ENCODE data around the gene TAS2R41.
"Not testable (repeated sequence)": the region's sequence is repeated elsewhere in the genome, so short reads cannot be mapped to it uniquely, and the experiment has no call there.

TAS2R41 gene

DNA sequence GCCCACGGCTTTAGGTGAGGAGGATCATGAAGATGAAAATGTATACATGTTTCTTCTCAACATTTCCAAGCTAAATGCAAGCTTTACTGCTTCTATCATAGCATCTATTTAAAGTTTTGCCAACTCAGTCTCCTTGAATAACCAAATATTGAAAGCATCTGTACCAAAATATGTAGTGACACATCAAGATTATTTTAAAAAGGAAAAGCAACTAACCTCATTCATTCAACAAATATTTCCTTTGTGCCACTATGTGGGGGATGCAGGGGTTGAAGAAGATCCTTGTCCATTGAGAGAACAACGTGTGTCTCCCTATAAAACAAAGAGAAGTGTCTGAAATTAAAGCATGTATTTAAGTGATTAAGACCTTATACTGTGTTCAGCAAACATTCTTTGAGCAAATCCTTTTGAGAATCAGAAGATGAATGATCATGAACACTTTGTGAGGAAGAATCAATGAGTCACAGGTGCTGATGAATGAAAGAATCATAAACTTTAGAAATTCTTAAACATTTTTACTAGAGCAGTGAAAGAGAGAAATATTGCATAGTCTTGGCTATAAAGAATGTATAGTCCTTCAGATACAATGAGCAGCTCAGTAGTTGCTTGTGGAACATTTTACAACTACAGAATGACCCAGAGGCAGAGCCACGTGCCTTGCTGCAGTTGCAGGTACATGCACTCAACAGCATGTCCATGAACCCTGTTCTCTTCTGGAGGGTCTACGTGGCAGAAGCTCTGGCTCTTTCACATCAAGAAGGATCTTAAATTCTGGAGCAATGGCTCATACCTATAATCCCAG lies 20.5 kb upstream of the TAS2R41 start:
- DNase-seq (ENCODE audit: low read depth in 2 of 2), result no peak

DNA sequence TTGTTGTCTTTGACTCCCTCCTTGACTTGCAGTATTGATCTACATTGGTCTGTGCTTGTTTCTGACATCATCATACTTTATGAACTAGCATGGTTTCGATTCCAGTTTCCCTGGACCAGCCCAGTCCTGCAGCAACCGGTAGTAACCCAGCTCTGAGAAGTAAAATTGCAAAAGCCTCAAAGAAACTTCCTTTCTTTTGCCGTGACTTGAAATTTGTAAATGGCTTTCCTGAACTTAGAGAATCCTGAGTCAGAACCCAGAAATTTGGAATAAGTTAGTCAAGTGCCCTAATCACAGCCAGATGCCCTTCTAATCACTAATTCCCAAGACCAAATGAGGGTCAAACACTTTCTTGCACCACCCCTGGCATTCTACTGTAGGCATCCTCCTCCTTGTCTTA lies 19.4 kb upstream of the TAS2R41 start:
- DNase-seq (ENCODE audit: low read depth in 2 of 2), result no peak

DNA sequence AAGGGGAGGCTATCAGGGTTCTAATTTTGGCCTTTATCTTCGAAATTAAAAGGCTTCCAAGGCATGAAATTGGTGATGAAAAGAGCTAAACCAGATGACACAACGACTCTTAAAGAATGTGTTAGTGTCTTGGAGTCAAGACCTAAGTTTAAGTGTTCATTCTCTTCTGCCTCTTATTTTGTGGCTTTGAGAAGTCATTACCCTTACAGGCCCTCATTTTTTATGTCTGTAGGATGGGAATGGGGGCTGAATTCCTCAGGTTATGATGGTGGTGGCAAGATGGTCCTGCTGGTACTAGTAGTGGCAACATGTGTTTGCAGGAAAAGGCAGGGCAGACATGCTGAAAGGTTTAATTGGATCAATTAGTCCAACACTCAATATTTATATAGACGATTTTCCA lies 19.0 kb upstream of the TAS2R41 start:
- no peak for DNase-seq (ENCODE audit: low read depth in 2 of 2)

DNA sequence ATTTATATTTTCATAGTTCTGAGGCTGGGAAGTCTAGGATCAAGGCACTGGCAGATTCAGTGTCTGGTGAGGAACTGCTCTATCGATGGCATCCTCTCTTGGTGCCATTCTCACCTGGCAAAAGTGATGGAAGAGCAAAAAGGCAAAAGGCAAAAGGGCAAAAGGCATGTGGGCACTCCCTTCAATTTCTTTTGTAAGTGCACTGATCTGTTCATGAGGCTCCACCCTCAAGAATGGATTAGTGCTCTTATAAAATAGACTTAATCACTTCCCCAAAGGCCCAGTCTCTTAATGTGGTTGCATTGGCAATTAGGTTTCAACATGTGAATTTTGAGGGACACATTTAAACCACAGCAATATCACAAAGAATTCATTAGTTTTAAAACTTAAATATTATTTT lies 18.3 kb upstream of the TAS2R41 start:
- no peak for DNase-seq (ENCODE audit: low read depth in 2 of 2)

DNA sequence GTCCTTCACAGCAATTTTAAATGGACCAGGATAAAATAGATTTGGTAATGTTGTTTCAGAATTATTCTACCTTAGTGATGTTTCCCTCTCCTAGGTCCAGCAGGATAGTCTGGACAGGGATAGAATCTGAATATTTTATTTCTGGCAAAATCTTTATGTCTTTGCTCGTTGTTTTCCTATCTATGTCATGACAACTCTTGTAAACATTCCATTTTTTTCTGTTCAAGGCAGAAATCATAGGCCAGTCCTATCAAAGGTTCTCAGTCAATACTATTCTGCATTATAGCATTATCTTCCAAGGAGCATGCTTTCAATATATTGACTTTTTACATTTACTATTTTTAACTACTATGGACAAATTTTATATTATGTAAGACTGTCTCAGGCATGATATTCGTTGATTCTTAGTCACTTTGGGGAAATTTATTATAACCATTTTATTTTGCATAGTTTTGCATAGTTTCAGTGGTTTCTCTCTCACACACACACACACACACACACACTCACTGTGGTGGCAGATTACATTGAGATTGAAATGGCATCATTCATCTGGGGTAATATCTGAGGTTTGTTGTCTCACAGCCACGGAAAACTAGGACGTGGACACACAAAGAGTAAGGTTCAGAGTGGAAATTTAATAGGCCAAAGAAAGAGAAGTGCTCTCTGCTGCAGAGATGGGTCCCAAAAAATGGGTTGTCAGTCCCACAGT lies 17.2 kb upstream of the TAS2R41 start:
- no peak for DNase-seq (ENCODE audit: low read depth in 2 of 2)

DNA sequence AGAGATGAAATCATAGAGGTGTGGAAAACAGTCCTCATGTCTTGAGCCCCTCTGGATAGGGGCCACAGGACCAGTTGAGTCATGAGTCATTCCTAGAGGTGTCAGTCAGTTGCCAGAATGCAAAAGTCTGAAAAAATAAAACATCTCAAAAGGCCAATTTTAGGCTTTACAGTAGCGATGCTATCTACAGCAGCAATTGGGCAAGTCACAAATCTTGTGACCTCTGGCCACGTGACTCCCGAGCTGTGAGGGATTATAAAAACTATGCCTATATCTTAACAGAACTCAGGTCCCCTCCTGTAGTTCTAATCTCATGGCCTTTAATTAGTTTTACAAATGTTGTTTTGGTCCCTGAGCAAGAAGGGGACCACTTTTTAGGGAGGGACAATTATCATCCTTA lies 15.6 kb upstream of the TAS2R41 start:
- DNase-seq (ENCODE audit: low read depth in 2 of 2), result no peak

DNA sequence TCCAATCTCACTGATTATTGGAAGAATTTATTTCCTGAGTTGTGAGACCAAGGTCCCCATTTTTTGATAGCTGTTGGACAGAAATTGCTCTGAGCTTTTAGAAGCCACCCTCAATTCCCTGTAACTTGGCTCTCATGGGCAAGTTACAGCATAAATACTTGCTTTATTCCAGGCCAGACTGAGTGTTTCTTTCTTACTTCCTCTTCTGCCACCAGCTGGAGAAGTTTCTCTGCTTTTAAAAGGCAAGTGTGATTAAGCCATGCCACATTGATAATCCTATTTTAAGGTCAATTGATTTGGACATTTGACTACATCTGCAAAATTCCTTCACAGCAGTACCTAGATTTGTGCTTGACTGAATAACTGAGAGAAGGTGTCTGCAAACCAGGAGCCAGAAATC lies 14.1 kb upstream of the TAS2R41 start:
- no peak for DNase-seq (ENCODE audit: low read depth in 2 of 2)

DNA sequence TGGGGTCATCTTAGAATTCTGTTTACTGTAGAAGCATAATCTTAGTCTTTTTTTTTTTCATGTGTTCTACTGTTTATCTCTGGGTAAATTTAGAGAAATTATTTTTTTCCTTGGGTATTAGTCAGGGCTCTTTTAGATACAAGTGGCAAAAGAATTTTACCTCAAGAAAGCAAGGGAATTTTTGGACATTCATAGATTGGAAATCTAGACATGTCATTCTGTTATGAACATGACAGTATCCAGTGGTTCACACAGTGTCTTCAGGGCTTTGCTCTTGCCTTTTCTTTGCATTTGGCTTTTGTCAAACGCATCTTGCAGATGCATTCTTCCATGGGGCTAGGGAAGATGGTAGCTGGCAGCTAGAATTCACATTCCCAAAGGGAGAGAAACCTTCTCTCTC lies 13.7 kb upstream of the TAS2R41 start:
- DNase-seq (ENCODE audit: low read depth in 2 of 2), result no peak

DNA sequence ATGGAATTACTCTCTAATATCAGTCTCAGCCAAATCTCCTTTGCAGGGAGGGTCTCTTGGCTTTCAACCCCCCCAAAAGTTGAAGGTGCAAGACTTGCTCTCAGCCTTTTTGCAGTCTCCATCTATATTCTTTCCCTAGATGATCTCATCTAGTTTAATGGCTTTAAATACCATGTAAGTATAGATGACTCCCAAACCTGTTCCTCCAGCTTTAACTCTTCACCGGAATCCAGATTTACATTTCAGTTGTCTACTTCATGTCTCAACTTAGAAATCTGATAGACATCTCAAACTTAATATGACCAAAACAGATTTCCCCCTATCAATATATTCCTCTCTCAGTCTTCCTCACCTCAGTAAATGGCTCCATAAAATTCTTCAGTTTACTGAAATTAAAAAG lies 9.9 kb upstream of the TAS2R41 start:
- DNase-seq (ENCODE audit: low read depth in 2 of 2), result no peak

DNA sequence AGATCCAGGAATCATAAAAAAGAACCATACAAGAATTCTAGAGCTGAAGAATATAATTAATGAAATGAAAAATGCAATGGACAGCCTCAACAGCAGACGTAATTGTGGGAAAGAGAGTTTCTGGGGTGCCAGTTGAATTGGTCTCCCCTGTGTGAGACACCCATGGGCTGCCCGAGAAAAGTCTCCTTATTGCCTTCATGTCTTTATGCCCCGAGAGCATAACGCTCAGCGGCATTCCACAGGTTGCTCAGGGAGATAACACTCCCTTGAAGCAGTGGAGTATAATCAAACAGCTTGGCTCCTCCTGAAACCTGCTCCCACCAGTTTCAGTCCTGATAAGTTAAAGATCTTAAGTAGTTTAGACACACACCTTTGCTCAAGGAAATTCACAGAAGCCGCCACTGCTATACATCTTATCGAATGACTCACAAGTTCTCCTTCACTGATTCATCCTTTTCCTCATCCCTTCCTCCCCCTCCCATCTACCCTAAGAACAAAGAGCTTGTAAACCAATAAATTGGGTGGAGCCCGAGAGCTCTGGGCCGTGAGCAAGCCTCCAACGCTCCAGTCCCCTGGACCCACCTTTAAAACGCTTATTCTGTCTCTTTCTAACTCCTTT lies 5.5 kb upstream of the TAS2R41 start:
- DNase-seq (ENCODE audit: low read depth in 2 of 2), result not testable (repeated sequence)

DNA sequence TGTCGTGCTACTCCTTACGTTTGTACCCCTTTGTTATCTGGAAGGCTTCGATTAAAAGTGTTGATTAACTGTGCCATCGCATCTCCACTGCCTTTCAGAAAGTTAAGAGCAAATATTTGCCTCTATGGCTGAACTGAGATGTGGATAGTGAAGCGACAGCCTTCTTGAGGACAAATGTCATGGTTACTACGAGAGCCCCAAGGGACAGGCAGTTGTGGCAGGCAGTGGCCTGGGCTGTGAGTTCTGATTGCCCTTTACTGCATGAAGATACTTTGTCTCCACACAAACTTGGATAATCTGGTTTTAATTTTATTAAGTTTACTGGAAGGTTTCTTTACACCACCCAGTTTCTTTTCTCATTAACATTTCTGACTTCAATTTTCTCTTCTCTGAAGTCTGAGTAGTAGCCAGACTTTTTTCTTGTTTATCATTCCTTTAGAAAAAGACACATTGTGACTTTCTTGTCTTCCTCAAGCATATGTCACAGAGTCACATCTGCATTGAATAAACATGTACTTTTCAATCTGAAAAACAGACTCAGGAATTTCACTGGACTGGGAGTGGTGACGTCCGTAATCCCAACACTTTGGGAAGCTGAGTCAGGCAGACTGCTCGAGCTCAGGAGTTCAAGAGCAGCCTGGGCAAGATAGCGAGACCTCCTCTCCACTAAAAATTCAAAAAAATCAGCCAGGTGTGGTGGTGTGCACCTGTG lies 1.5 kb downstream of the TAS2R41 start:
- no peak for DNase-seq (ENCODE audit: low read depth in 2 of 2)

DNA sequence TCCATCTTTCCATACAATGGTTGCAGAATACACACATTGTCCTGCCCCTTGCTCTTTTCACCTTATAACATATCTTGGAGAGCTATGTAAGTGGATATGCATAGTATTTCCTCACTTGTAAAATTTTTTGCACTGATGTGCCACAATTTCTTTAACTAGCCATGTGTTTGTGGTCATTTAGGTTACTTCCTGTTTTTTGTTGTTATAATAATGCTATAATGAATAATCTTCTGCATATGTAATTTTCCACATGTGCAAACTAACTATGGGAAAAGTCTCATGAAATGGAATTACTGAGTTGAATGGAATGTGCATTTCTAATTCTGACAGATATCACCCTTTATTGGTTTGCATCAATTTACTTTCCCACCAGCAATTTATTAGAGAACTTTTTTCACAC lies 2.8 kb downstream of the TAS2R41 start:
- DNase-seq (ENCODE audit: low read depth in 2 of 2), result no peak

DNA sequence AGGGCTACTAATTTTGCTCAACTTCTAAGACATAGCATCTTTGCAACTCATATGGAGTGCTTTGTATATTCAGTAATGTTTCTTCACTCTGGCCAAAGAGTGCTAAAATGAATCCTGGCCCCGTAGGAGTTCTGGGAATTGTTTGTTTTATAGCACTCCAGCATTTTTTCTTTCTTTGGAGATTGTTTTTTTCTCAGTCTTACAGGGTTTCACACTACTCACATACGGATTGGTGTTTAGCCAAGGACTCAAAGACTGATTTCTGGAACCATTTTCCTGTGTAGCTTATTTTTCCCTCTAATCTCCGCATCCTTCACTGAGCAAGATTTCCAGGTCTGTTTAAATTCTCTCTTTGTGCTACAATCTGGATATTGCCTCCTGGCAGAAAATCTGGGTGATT lies 6.4 kb downstream of the TAS2R41 start:
- no peak for DNase-seq (ENCODE audit: low read depth in 2 of 2)

DNA sequence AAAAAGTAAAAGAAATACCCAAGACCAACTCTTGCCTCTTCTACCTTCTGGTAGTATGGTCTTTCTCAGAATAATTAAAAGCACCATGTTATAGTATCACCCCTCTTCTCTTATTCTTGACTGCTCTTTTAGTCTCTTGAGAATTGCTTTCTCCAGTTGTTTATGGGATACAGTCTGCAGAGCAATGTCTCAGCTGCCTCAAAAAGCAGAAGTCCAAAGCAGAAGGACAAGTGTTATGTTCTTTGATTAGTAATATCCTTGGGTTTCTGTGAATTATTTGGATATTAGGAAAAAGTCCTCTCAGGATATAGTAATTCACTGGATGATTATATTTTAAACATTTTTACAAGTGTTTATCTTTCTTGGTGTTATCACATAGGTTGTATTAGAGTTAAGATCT lies 7.4 kb downstream of the TAS2R41 start:
- no peak for DNase-seq (ENCODE audit: low read depth in 2 of 2)

DNA sequence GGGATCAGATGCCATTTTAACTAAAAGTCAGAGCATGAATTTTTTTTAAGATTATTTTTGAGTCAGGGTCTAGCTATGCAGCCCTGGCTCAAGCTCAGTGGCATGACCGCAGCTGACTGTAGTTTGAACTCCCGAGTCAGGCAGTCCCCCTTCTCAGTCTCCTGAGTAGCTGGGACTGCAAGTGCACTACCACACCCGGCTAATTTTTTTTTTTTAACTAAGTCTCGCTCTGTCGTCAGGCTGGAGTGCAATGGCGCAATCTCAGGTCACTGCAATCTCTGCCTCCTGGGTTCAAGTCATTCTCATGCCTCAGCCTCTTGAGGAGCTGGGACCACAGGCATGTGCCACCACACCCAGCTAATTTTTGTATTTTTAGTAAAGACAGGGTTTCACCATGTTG lies 7.8 kb downstream of the TAS2R41 start:
- no peak for DNase-seq (ENCODE audit: low read depth in 2 of 2)

DNA sequence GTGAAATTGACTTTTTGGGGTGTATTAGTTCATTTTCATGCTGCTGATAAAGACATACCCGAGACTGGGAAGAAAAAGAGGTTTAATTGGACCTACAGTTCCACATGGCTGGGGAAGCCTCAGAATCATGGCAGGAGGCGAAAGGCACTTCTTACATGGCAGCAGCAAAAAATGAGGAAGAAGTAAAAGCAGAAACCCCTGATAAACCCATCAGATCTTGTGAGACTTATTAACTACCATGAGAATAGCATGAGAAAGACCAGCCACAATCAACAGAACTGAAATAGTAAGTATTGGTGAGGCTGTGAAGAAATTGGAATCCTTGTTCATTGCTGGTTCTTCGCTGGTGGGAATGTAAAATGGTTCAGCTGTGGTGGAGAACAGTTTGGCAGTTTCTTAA lies 8.6 kb downstream of the TAS2R41 start:
- DNase-seq (ENCODE audit: low read depth in 2 of 2), result not testable (repeated sequence)

DNA sequence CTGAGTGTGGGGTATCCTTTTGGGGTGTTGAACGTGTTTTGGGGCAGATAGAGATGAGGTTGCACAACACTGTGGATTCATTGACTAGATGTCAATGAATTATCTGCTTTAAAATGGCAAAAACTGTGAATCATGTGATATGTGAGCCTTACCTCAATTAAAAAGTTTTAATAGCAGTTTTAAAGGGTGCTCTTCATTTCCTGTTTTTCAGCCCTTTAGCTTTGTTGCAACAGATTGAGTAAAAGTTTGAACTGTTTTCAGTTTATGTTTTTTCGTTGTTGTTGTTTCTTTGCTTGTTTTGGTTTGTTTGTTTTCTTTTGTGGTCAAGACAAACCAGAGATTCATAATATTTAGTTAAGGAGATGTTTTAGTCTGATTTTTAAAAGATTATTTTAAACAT lies 9.4 kb downstream of the TAS2R41 start:
- no peak for DNase-seq (ENCODE audit: low read depth in 2 of 2)

DNA sequence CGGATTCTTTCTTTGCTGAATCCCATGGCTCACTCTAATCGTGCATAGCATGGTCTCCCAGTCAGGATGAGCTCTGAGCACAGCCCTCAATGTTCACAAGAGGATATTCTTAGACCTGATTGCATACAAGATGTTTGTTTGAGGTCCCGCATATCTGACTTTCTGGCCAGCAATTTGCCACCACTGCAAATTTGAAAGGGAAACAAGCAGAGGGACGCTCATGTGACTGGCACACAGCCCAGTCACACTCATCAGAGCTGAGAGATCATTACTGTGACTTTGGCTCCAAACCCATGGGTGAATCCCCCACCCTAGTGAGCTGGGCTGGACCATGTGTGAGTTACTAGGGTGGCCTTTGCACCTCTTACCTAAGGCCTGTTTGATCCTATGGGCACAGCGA lies 9.9 kb downstream of the TAS2R41 start:
- DNase-seq (ENCODE audit: low read depth in 2 of 2), result no peak

DNA sequence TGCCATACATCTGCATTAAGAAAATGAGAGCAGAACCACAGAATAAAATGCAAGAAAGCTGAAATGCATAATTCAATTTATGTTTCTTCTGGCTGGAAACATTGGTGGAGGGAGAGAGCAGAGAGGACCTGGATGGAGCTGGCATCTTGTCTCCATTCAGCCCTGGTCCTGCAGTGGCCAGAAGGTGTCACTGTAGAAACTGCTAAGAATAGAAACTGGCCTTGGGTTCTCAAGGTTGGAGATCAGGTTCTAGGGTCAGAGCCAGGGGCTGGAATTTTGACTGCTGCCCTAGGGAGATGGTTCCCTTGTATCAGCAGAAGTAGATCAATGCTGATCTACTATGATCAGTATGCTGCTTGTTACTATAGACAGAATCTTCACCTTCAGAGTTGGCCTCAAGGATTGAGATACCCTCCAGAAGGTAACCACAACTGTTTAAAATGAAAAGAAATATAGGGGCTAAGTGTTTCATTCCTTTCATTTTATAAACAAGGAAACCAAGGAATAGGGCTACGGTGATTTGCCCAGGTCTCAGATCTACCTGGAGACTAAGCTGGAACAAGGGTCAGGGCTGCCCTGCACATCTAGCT lies 13.1 kb downstream of the TAS2R41 start:
- no peak for DNase-seq (ENCODE audit: low read depth in 2 of 2)

DNA sequence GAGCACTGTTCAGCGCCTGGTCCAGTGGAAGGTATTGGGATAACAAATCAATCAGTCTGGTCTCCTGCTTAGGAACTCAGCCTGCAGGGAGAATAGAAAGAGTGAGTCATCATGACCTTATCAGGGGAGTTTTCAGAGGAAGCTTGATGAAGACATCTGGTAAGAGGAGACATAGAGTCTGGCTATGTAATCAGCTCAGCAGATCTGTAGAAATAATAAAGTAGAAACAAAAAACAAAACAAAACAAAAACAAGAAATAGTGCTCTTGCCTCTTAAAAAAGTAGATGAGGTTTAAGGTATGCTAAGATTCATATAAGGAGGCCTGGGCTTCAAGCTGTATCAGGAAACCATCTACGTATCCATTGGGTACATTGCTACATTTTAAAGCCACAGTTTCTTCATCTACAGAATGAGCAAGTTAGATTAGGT lies 14.4 kb downstream of the TAS2R41 start:
- no peak for DNase-seq (ENCODE audit: low read depth in 2 of 2)

DNA sequence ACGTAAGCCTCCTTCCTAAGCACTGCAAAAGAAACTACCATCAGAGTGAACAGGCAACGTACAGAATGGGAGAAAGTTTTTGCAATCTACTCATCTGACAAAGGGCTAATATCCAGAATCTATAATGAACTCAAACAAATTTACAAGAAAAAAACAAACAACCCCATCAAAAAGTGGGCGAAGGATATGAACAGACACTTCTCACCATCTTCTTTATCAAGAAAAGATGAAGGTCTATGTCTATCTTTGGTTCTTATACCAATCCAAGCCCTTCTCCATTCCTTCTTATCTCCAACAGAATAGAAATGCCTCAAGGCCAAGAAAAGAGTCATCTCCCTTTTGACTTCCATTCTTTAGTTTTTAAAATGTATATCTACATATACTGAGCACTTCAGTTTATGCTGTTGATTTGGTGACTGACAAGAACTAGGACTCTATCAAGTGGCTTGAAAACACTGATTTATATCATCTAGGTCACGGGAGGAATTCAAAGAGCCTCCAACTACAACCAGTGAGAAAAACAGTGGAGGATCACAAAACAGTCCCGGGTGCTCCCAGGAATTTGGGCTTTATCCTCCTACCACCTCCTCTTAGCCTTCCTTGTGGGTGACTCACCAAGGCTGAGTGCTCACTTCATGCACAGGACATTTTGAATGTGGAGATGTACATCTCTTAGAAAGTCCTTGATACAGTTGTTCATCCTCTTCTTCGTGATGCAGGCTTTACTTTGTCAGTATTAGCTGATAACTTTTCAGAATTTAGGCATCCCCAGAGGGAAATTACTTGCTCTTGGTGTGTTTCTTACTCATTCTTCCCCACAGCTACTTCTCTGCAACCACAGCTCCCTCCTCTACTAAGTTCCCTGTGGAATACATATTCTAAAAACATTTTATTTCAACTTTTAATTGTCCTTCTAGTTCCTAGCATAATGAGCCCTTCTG lies 15.4 kb downstream of the TAS2R41 start:
- no peak for DNase-seq (ENCODE audit: low read depth in 2 of 2)

Data from stimulated activated CD4-positive, alpha-beta T cell treated with anti-CD3 and anti-CD28 coated beads, Interleukin-1b, Interleukin-23, amount 100 ng/mL, for 4 hours (primary cell).